ENCODE results near the gene PAN2. TPM values are rescaled to one million over a fixed set of nuclear protein-coding genes. Genes with fewer than 3 reads are reported as not detected.
"Not testable (repeated sequence)": the region's sequence is repeated elsewhere in the genome, so short reads cannot be mapped to it uniquely, and the experiment has no call there.

PAN2 gene
- total RNA-seq, 2 donors from 2014 or later: 14.5 to 18.4 TPM

DNA sequence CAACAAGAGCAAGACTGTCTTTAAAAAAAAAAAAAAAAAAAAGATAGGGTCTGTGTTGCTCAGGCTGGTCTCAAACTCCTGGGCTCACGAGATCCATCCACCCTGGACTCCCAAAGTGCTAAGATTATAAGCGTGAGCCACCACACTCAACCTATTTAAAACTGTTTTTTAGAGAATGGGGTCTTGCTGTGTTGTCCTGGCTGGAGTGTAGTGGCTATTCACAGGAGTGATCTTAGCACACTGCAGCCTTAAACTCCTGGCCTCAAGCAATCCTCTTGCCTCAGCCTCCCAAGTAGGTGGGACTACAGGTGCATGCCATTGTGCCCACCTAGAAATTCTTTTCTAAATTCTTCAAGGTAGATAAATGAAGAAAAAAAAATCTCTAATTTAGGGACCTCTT is 59.5 kb downstream of the PAN2 start:
- Histone ChIP-seq H3K27ac (no peak overlapping the region), H3K27me3 (no peaks in the 10 kb centered on the region), H3K36me3 (peaks cover 77% of the 10 kb centered on the region), H3K9me3 (no peaks in the 10 kb centered on the region), H3K4me3 (no peak overlapping the region), H3K4me1 (peaks cover 0 to 13% of the 10 kb centered on the region in 2 donors)
- no peak for DNase-seq (ENCODE audit: low spot score)
- TF ChIP-seq, protein P1, sequence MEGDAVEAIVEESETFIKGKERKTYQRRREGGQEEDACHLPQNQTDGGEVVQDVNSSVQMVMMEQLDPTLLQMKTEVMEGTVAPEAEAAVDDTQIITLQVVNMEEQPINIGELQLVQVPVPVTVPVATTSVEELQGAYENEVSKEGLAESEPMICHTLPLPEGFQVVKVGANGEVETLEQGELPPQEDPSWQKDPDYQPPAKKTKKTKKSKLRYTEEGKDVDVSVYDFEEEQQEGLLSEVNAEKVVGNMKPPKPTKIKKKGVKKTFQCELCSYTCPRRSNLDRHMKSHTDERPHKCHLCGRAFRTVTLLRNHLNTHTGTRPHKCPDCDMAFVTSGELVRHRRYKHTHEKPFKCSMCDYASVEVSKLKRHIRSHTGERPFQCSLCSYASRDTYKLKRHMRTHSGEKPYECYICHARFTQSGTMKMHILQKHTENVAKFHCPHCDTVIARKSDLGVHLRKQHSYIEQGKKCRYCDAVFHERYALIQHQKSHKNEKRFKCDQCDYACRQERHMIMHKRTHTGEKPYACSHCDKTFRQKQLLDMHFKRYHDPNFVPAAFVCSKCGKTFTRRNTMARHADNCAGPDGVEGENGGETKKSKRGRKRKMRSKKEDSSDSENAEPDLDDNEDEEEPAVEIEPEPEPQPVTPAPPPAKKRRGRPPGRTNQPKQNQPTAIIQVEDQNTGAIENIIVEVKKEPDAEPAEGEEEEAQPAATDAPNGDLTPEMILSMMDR (IDR thresholded peaks at IDR 0.05): no peak

DNA sequence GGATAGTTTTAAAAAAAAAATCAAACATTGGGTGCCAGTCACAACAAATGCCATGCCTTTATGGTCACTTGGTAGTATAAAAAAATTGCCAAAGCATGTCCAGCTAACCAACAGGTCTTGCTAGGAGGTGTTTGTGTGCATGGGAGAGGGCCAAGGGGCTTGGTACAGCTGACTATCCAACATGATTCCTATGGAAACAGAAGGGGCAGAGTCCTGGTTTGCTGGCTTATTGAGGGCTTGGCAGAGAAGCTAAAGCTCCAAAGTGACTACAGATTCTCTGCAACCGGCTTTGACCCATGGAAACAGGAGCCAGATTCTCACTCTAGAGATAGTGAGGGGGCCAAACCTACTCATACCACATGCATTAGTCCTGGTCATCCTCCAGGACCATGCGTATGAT is 61.3 kb downstream of the PAN2 start:
- peak overlapping the region; percentile 79 for H3K27ac ChIP-seq

GRCh38 chr12:56271031-56271430 is 62.8 kb downstream of the PAN2 start:
- Histone ChIP-seq H3K36me3 (peaks cover 47% of the 10 kb centered on the region), H3K9me3 (no peaks in the 10 kb centered on the region), H3K27me3 (no peaks in the 10 kb centered on the region), H3K4me1 (peaks cover 0 to 32% of the 10 kb centered on the region in 2 donors), H3K27ac (peak overlapping the region; percentile 79 to 94), H3K4me3 (no peak overlapping the region)
- no peak for DNase-seq (ENCODE audit: low spot score)
- TF ChIP-seq, protein P1 (IDR thresholded peaks at IDR 0.05): peak in 1 of 2 donors; percentile 54

More for the DNA sequence above, 61.3 kb downstream of the PAN2 start:
- H3K27me3 ChIP-seq; DNase-seq (ENCODE audit: low spot score); H3K4me3 ChIP-seq; H3K9me3 ChIP-seq: not testable (repeated sequence)
- Histone ChIP-seq H3K4me1 (peaks cover 0 to 26% of the 10 kb centered on the region in 2 donors), H3K36me3 (peaks cover 59% of the 10 kb centered on the region)

GRCh38 chr12:56267443-56268071 is 66.2 kb downstream of the PAN2 start:
- Histone ChIP-seq H3K27ac (peak overlapping the region; percentile 94 to 95), H3K4me3 (peak overlapping the region; percentile 57 to 67), H3K36me3 (peaks cover 12% of the 10 kb centered on the region), H3K9me3 (no peaks in the 10 kb centered on the region), H3K4me1 (peaks cover 0 to 37% of the 10 kb centered on the region in 2 donors), H3K27me3 (no peaks in the 10 kb centered on the region)
- DNase-seq (ENCODE audit: low spot score): no peak
- TF ChIP-seq, protein P1 (IDR thresholded peaks at IDR 0.05): no peak

DNA sequence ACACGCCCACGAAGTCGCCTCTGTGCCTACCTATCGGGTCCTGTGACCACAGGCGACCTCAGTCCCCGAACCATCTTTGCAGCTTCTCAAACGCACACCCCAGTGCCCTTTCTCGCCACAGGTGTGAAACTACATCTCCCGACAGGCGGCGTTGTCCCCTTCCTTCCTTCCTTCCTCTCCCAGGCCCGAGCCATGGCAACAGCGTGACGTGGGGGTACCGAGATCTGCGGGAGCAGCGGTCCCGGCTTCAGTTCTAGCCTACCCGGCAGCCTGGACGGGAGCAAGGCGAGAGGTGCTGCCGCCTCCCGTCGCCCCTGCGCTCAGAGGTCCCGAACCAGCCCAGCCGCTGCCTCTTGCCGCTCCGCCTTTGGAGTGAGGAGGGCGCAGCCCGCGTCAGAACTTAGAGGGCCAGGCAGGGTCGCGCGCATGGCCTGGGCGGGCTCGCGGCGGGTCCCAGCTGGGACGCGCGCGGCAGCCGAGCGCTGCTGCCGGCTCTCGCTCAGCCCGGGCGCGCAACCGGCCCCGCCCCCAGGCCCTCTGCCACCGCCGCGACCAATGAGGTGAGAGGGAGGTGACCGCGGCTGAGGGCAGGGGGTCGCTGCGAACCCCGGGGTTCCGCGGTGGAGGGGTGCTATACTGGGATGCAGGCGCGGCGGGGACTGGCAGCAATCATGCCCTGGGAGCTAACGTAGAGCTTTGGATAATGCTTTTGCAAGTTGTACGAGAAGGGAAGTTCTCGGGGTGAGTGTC is 66.9 kb downstream of the PAN2 start, which contains the start of gene COQ10A:
Gene COQ10A (plus strand): TSS at position 250 of the 750 bp plus-strand sequence. CDS start 177 bp downstream, at position 427.
- H3K4me1 ChIP-seq: peaks cover 0 to 37% of the 10 kb centered on the region in 2 donors
- H3K27me3 ChIP-seq: no peaks in the 10 kb centered on the region
- no peaks in the 10 kb centered on the region for H3K9me3 ChIP-seq
- DNase-seq (ENCODE audit: low spot score): peak; percentile 92
- TF ChIP-seq, protein P1 (IDR thresholded peaks at IDR 0.05): peak; percentile 25 to 77
- H3K27ac ChIP-seq: peak within 1 kb of the TSS; percentile 94 to 95
- peak within 1 kb of the TSS; percentile 57 to 67 for H3K4me3 ChIP-seq
- H3K36me3 ChIP-seq: peaks cover 5% of the 10 kb centered on the region

Other genes with a start within 250 kb of the PAN2 start
- gene PA2G4, start 229.4 kb downstream of the PAN2 start, total RNA-seq: 100 to 1,000 TPM in 1 of 2 donors, 10 to 100 TPM in 1; 91.4 to 116 TPM
- 1,000 to 10,000 TPM in 1 of 2 donors, 100 to 1,000 TPM in 1; 606 to 2,188 TPM for gene RPL41, start 217.4 kb downstream of the PAN2 start, total RNA-seq
- gene ZC3H10, start 215.7 kb downstream of the PAN2 start, total RNA-seq: 1 to 10 TPM; 2.1 to 2.9 TPM
- gene ESYT1, start 205.7 kb downstream of the PAN2 start, total RNA-seq: 10 to 100 TPM; 25.4 to 74.0 TPM
- 10 to 100 TPM; 36.1 to 55.1 TPM for gene MYL6B, start 181.4 kb downstream of the PAN2 start, total RNA-seq
- 1,000 to 10,000 TPM in 1 of 2 donors, 100 to 1,000 TPM in 1; 567 to 1,179 TPM for gene MYL6, start 175.6 kb downstream of the PAN2 start, total RNA-seq
- gene SMARCC2, start 144.5 kb downstream of the PAN2 start, total RNA-seq: 10 to 100 TPM; 45.0 to 70.2 TPM
- 10 to 100 TPM; 45.1 to 88.4 TPM for gene RNF41, start 112.1 kb downstream of the PAN2 start, total RNA-seq
- 10 to 100 TPM; 19.7 to 23.6 TPM for gene NABP2, start 109.7 kb downstream of the PAN2 start, total RNA-seq
- gene SLC39A5, start 103.9 kb downstream of the PAN2 start, total RNA-seq: not detected
- gene ANKRD52, start 75.6 kb downstream of the PAN2 start, total RNA-seq: 10 to 100 TPM; 12.4 to 22.1 TPM
- gene COQ10A, start 67.1 kb downstream of the PAN2 start, total RNA-seq: 100 to 1,000 TPM in 1 of 2 donors, 10 to 100 TPM in 1; 68.5 to 149 TPM
- 100 to 1,000 TPM; 236 to 513 TPM for gene CS, start 33.7 kb downstream of the PAN2 start, total RNA-seq
- gene CNPY2, start 18.0 kb downstream of the PAN2 start, total RNA-seq: 10 to 100 TPM; 37.0 to 55.2 TPM
- gene IL23A, start 4.9 kb upstream of the PAN2 start, total RNA-seq: not detected
- 10 to 100 TPM; 28.3 to 41.0 TPM for gene STAT2, start 26.1 kb upstream of the PAN2 start, total RNA-seq
- gene APOF, start 28.9 kb upstream of the PAN2 start, total RNA-seq: not detected
- 1 to 10 TPM; 2.1 to 3.0 TPM for gene TIMELESS, start 115.4 kb upstream of the PAN2 start, total RNA-seq
- gene MIP, start 120.7 kb upstream of the PAN2 start, total RNA-seq: not detected
- gene SPRYD4, start 134.6 kb upstream of the PAN2 start, total RNA-seq: 1 to 10 TPM; 1.7 to 2.7 TPM
- 1 to 10 TPM in 1 of 2 donors, under 1 TPM in 1; 0.96 to 1.7 TPM for gene GLS2, start 154.2 kb upstream of the PAN2 start, total RNA-seq
- 10 to 100 TPM; 12.8 to 28.5 TPM for gene RBMS2, start 187.8 kb upstream of the PAN2 start, total RNA-seq

Measured in right atrium auricular region (tissue), 2 donors.